ENCODE measurements around the gene TNFSF15. TPM values are rescaled to one million over a fixed set of nuclear protein-coding genes. Genes with fewer than 3 reads are reported as not detected.

TNFSF15 gene
- total and polyA plus RNA-seq, 2 of the 4 experiments (the other 2 are of a cell fraction), result 0.03 to 0.18 TPM

- H3K79me1 ChIP-seq (ENCODE audit: low read depth in 1 of 2, low read length in 2 of 2), result no peaks in the 10 kb centered on the region
- intact Hi-C loops (cut with micrococcal nuclease) (no loop called here), in situ Hi-C loops (cut with MboI; ENCODE audit: low sequenced_read_pairs) (no loop called here), dilution Hi-C loops (cut with HindIII; ENCODE audit: low sequenced_read_pairs, unreplicated experiment) (no loop called here)
- BruUV-seq (replicated peaks), result no TSS peak
- TF ChIP-seq MAZ (IDR thresholded peaks at IDR 0.05; ENCODE audit: borderline replicate concordance, low read depth, low read length) (no peak), POLR2A (IDR thresholded peaks at IDR 0.05; ENCODE audit: low read depth, low read length) (no peak), NFE2L2 (IDR thresholded peaks at IDR 0.05; ENCODE audit: low read depth, low read length) (no peak), CHD1 (IDR thresholded peaks at IDR 0.05; ENCODE audit: low read depth, low read length) (no peak), MAFK (IDR thresholded peaks at IDR 0.05; ENCODE audit: low read depth, low read length) (no peak)
- no peak overlapping the region for H3K56ac ChIP-seq (ENCODE audit: extremely low read depth, insufficient read depth, low read length)
- no peak overlapping the region for H3K23ac ChIP-seq (ENCODE audit: low read depth, low read length)
- H3K36me3 ChIP-seq (ENCODE audit: control insufficient read depth, insufficient read depth, low read length), result no peaks in the 10 kb centered on the region
- H3K9me3 ChIP-seq (ENCODE audit: control insufficient read depth, insufficient read depth, low read length), result no peaks in the 10 kb centered on the region
- ChIA-PET CTCF (interaction anchor here (1.4 kb wide), 1 partner anchor 13 kb away, joined by 4 read pairs; no protein-coding TSS in a partner anchor), POLR2A (ENCODE audit: unreplicated experiment) (no interaction called here)
- H2BK20ac ChIP-seq (ENCODE audit: low read depth, low read length), result no peak overlapping the region
- H3K9me1 ChIP-seq (ENCODE audit: insufficient read depth, low read length), result peaks cover 3% of the 10 kb centered on the region; the same call in 1 of the 2 replicates
- H2BK120ac ChIP-seq (ENCODE audit: low read depth, low read length), result no peak overlapping the region
- no peak overlapping the region for H2AK5ac ChIP-seq (ENCODE audit: low read depth, low read length)
- peaks cover 4% of the 10 kb centered on the region for H3K4me1 ChIP-seq (ENCODE audit: control insufficient read depth, insufficient read depth, low read length)
- H3K27ac ChIP-seq (ENCODE audit: insufficient read depth, low read length), result no peak overlapping the region
- DNase-seq, result no peak
- H3K9ac ChIP-seq (ENCODE audit: low read depth, low read length), result no peak overlapping the region
- no peaks in the 10 kb centered on the region for H4K20me1 ChIP-seq (ENCODE audit: insufficient read depth, low read length)
- H3K4ac ChIP-seq (ENCODE audit: low read depth, low read length), result no peak overlapping the region
- H2BK15ac ChIP-seq (ENCODE audit: low read depth, low read length), result no peak overlapping the region
- no peak overlapping the region for H2BK5ac ChIP-seq (ENCODE audit: low read depth, low read length, poor library complexity, severe bottlenecking)
- H3K4me2 ChIP-seq (ENCODE audit: low read depth, low read length), result no peak overlapping the region
- H2AK9ac ChIP-seq (replicated peaks; ENCODE audit: low read depth, low read length, poor library complexity), result no peak overlapping the region
- H4K8ac ChIP-seq (ENCODE audit: low read depth in 2 of 2, low read length in 2 of 2), result no peak overlapping the region
- H3K18ac ChIP-seq (ENCODE audit: low read depth, low read length), result no peak overlapping the region
- no CpG with 5 or more reads among the region's 1 CpG for WGBS, 2 experiments (ENCODE audit: extremely low coverage in 2 of 2, insufficient read length in 1 of 2)
- no peak for ATAC-seq (ENCODE audit: low read depth)
- no peak overlapping the region for H3K14ac ChIP-seq (replicated peaks; ENCODE audit: low read depth, low read length)
- H4K91ac ChIP-seq (ENCODE audit: insufficient read depth, low read depth, low read length), result no peak overlapping the region
- H2AFZ ChIP-seq (replicated peaks; ENCODE audit: low read length, poor library complexity), result no peak overlapping the region
- peaks cover 20% of the 10 kb centered on the region for H3K27me3 ChIP-seq (ENCODE audit: control insufficient read depth, insufficient read depth, low read length)
- H4K5ac ChIP-seq (ENCODE audit: low read depth, low read length), result no peak overlapping the region
- H3K4me3 ChIP-seq (ENCODE audit: insufficient read depth, low read depth, low read length), result no peak overlapping the region
Measured at GRCh38 chr9:114823441-114823840, 17.6 kb upstream of the TNFSF15 start.

All from IMR-90 (cell line).